ENCODE results near the gene LOXL4.

- TF ChIP-seq POLR2AphosphoS5 (IDR thresholded peaks at IDR 0.05; ENCODE audit: low read depth, low read length) (no peak), POLR2A (IDR thresholded peaks at IDR 0.05; ENCODE audit: low read depth, low read length) (no peak), TAF1 (IDR thresholded peaks at IDR 0.05; ENCODE audit: borderline replicate concordance, low read depth, low read length) (no peak)
Measured at GRCh38 chr10:98310701-98311100, 42.7 kb upstream of the LOXL4 start.

Data from GM12892 (cell line).